Measurements from ENCODE around the gene UBA3.
A peak's percentile ranks its signal among the peaks of the same experiment; 100 is the strongest.

UBA3 gene

GRCh38 chr3:69012800-69013252 lies 67.3 kb downstream of the UBA3 start:
- no peak; the same call in 1 of the 2 replicates for TF ChIP-seq CTCF (IDR thresholded peaks at IDR 0.05; ENCODE audit: low read depth, low read length)
- DNase-seq (ENCODE audit: extremely low read depth, low read depth), result no peak

GRCh38 chr3:69012100-69012799 lies 67.9 kb downstream of the UBA3 start:
- TF ChIP-seq CTCF (IDR thresholded peaks at IDR 0.05; ENCODE audit: low read depth, low read length), result no peak; the same call in 1 of the 2 replicates
- peak; percentile 87 for DNase-seq (ENCODE audit: extremely low read depth, low read depth)

- TF ChIP-seq CTCF (IDR thresholded peaks at IDR 0.05; ENCODE audit: low read depth, low read length), result no peak
- no peak for DNase-seq (ENCODE audit: extremely low read depth, low read depth)
Observed at GRCh38 chr3:69011096-69011730, 69.0 kb downstream of the UBA3 start.

- TF ChIP-seq CTCF (IDR thresholded peaks at IDR 0.05; ENCODE audit: low read depth, low read length), result no peak
- peak; percentile 91 for DNase-seq (ENCODE audit: extremely low read depth, low read depth)
Observed at GRCh38 chr3:69009559-69010410, 70.4 kb downstream of the UBA3 start.

- DNase-seq (ENCODE audit: extremely low read depth, low read depth), result no peak
- TF ChIP-seq CTCF (IDR thresholded peaks at IDR 0.05; ENCODE audit: low read depth, low read length), result no peak
Observed at GRCh38 chr3:69008980-69009379, 71.2 kb downstream of the UBA3 start.

GRCh38 chr3:69005791-69006482 lies 74.2 kb downstream of the UBA3 start:
- DNase-seq (ENCODE audit: extremely low read depth, low read depth), result no peak
- no peak for TF ChIP-seq CTCF (IDR thresholded peaks at IDR 0.05; ENCODE audit: low read depth, low read length)
